ENCODE measurements around the gene PSG7.
"Not testable (repeated sequence)": the region's sequence is repeated elsewhere in the genome, so short reads cannot be mapped to it uniquely, and the experiment has no call there.

PSG7 gene

DNA sequence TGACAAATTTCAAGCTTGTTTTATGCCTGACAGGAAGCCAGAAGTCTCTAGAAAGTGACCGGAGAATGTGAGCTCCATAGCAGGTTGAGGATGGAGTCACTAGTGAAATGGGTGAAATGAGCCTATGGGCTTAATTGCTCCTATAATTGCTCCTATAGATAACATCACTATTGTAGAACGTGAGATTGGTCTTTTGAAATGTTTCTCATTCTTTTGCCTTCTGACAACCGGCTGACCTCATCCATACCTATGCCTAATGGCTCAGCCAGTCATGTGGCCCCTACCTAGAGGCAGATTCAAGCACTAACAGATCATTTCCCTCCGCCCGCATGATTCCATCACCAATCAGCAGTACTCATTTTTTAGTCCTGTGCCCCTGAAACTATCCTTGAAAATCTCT is 23.5 kb downstream of the PSG7 start:
- not testable (repeated sequence) for DNase-seq (ENCODE audit: low spot score)

DNA sequence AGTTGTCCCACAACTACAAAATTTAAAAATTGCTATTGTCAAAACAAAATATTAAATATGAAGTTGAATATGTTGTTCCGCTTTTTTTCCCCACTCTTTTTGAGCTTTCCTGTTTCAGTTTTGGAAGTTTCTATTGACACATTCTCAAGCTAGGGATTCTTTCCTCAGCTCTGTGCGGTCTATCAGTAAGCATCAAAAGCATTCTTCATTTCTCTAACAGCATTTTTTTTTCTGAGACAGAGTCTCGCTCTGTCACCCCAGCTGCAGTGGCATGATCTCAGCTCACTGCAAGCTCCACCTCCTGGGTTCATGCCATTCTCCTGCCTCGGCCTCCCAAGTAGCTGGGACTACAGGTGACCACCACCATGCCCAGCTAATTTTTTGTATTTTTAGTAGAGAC is 24.1 kb downstream of the PSG7 start:
- DNase-seq (ENCODE audit: low spot score): not testable (repeated sequence)

- not testable (repeated sequence) for DNase-seq (ENCODE audit: low spot score)
Measured at GRCh38 chr19:42911731-42912130, 25.3 kb downstream of the PSG7 start.

DNA sequence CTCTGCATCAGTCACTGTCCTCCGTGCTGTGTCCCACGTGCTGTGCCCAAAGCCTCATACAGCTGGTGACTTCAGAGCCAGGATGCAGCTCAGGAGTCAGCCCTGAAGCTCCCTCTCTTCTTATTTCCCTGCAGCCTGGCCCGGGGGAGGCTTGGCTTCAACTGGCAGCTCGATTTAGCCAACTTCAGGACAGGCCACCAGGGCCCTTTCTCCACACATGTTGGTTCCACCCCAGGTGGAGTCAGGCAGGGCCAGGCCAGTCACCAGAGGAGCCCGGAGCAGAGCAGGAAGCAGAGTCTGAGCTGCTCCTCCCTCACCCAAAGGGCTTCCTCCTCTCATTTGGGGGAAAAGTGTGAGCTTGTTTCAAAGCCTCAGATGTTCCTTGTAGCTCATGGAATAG is 30.8 kb downstream of the PSG7 start:
- DNase-seq (ENCODE audit: low spot score): not testable (repeated sequence)

GRCh38 chr19:42900561-42900960 is 36.4 kb downstream of the PSG7 start:
- not testable (repeated sequence) for DNase-seq (ENCODE audit: low spot score)

- DNase-seq (ENCODE audit: low spot score): not testable (repeated sequence)
Measured at GRCh38 chr19:42899674-42900073, 37.3 kb downstream of the PSG7 start.

DNA sequence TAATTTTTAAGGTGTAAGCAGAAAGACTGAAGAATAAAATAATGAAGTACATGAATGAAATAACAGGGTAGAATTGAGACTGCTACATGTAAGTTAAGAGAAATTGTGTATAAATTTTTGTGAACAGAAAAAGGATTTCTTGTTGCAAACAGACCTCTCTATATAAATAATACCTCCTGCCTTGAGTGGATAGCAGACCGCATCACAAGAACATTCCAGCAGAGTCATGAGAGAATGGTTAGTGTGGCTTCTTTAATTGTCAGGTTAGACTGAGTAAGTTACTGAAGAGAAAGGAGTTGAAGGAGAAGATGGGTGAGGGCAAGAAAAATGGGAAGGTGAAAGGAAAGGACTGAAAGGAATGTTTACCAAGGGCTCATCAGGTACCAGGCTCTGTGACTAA is 37.9 kb downstream of the PSG7 start:
- not testable (repeated sequence) for DNase-seq (ENCODE audit: low spot score)

- DNase-seq (ENCODE audit: low spot score): not testable (repeated sequence)
Measured at GRCh38 chr19:42898656-42899055, 38.4 kb downstream of the PSG7 start.

DNA sequence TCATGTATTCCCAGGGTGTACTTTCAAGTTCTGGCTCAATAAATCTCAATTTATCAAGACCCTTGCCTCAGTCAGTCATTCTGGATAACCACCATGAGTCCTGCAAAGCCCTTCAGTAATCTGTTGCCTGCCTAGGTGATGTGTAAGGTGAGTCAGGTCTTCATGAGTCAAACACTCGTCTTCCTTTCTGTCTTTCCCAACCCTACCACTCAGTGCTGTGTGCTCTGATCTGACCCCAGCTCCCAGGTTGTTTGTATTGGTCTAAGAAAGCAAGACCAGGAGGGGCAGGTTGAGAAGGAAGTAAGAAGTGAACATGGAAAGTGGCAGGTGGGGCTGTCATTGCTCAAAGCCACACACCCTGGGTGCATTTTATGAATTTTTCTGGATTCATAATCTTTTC is 39.3 kb downstream of the PSG7 start:
- not testable (repeated sequence) for DNase-seq (ENCODE audit: low spot score)

DNA sequence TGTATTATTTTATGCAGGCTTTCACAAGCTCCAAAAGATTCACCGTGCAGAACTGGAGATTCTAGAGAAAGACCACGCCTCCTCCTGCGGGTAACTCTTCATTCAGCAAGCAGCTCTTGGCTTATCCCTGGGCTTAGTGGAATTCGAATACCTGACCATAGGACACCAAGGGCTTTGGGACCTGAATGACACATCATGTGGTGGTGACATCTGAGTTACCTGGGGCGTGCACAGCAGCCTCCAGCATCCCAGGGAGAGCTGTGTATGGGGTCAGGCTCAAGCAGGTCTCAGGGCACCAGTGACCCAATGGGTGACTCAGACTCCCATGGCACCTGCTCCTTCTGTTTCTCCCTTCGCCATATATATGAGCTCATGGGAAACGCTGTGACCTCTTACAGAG is 46.6 kb downstream of the PSG7 start:
- DNase-seq (ENCODE audit: low spot score): not testable (repeated sequence)

DNA sequence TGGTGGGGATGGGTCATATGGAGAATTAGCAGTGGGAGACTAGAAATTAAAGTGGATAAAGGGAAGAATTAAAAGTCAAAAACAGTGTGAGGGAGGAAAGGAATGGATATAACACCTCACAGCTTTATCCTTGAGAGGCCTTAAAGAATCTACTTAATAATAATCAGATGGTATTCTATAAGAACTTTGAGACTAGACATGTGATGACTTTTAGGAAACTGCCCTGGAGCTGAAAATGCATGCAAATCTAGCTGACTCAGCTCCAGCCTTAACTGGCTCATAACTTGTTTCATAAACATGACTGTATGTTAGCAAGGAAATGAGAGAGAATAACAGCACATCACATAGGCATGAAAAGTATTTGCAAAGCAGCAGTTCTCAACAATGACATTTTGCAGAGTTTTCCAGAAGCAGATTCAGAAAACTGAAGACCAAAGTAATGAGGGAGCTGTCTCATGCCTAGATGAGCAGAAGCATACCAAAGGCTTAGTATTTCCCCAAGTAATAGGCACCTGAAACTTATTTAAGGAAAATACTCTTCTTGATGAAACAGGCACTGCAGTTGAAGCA is 49.0 kb downstream of the PSG7 start:
- not testable (repeated sequence) for DNase-seq (ENCODE audit: low spot score)

- not testable (repeated sequence) for DNase-seq (ENCODE audit: low spot score)
Measured at GRCh38 chr19:42882730-42883129, 54.3 kb downstream of the PSG7 start.

DNA sequence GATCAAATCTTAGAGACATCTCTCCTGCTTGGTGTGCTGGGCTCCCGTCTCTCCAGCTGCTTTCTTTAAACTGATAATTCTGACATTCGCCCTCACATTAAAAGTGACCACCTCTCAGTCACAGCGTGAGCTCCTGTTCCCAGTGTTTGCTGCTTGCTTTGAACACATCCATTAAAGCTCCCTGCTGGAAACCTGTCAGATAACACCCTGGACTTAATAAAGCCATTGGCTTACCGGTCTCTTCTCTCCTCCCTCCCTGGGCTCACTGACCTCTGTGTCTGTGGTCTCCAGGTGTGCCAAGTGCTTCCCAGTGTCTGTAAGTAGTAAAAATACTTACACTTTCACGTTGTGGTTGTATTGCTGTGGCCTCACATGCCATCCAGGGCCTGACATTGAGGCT is 55.0 kb downstream of the PSG7 start:
- not testable (repeated sequence) for DNase-seq (ENCODE audit: low spot score)

- not testable (repeated sequence) for DNase-seq (ENCODE audit: low spot score)
Measured at GRCh38 chr19:42881279-42881678, 55.7 kb downstream of the PSG7 start.

DNA sequence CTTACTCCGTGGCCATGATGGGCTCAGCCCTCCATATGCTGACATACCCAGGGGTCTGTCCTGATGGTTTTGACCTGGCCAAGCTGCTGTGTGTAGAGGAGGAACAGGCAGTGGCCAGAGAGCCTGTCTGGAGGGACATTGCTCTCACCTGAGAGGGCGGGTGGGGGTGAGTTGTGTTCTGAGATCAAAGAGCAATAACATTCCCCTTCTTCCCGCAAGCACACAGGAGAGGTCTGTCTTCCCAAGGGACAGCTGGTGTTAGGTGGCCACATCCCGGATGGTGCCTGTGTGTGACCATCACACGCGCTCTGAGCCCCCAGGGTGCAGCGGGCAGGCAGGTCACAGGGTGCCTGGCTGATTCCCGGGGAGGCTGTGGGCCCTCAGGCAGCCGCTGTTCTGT is 56.4 kb downstream of the PSG7 start:
- DNase-seq (ENCODE audit: low spot score): not testable (repeated sequence)

GRCh38 chr19:42879613-42880012 is 57.4 kb downstream of the PSG7 start, which contains the start of gene PSG1:
Gene PSG1 (minus strand): TSS chr19:42879713. CDS start chr19:42879581, 132 bp downstream.
- no peak for DNase-seq (ENCODE audit: low spot score)

- DNase-seq (ENCODE audit: low spot score): not testable (repeated sequence)
Measured at GRCh38 chr19:42876596-42876995, 60.4 kb downstream of the PSG7 start.

DNA sequence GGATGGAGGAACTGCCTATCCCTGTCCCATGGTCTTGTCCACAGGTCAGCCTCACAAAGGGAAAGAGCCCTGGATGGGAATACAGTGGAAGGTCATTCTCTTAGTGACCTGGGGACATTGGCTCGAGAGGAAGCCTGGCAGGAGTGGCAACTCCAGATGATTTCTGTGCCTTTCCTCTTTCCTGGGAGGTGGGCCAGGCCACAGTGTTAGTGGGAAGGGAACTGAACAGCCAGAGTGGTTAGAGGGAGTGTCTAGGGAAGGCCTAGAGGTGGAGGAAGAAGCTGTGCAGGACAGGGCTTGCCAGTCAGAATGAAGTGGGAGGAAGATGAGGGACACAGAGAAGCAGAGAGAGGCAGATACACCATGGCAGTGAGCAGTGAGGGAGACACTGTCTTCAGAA is 61.1 kb downstream of the PSG7 start:
- DNase-seq (ENCODE audit: low spot score): not testable (repeated sequence)

DNA sequence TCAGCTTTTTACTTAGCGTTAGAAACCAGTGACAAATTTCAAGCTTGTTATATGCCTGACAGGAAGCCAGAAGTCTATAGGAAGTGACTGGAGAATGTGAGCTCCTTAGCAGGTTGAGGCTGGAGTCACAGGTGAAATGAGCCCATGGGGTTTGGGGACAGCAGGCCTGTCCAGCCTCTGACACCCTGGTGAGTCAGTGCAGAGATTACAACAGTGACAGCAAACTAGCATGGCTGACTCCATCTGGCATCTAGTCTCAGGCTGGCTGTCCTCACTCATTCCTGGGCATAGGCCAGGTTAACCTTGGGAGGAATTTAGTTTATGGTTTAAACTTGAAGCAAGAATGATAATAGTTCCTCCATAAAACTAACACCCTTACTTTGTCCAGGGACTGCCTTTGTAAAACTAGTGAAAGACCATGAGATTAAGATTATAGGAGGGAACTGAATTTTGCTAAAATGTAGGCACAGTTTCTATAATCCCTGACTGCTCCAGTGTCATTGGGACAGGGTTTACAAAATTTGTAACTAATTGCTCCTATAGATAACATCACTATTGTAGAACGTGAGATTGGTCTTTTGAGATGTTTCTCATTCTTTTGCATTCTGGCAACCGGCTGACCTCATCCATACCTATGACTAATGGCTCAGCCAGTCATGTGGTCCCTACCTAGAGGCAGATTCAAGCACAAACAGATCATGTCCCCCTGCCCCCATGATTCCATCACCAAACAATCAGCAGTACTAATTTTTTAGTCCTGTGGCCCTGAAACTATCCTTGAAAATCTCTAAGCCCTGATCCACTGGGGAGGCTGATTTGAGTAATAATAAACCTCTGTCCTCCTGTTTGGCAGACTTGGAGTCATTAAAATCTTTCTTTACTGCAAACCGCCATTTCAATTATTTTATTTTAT is 61.9 kb downstream of the PSG7 start:
- DNase-seq (ENCODE audit: low spot score): not testable (repeated sequence)

DNA sequence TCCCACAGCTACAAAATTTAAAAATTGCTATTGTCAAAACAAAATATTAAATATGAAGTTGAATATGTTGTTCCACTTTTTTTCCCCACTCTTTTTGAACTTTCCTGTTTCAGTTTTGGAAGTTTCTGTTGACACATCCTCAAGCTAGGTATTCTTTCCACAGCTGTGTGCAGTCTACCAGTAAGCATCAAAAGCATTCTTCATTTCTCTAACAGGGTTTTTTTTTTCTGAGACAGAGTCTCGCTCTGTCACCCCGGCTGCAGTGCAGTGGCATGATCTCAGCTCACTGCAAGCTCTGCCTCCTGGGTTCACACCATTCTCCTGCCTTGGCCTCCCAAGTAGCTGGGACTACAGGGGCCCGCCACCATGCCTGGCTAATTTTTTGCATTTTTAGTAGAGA is 62.9 kb downstream of the PSG7 start:
- not testable (repeated sequence) for DNase-seq (ENCODE audit: low spot score)

Measured in left forelimb (tissue), 1 donor.